ENCODE data around the gene ZDHHC4.
"Not testable (repeated sequence)": the region's sequence is repeated elsewhere in the genome, so short reads cannot be mapped to it uniquely, and the experiment has no call there.

The ZDHHC4 gene

DNA sequence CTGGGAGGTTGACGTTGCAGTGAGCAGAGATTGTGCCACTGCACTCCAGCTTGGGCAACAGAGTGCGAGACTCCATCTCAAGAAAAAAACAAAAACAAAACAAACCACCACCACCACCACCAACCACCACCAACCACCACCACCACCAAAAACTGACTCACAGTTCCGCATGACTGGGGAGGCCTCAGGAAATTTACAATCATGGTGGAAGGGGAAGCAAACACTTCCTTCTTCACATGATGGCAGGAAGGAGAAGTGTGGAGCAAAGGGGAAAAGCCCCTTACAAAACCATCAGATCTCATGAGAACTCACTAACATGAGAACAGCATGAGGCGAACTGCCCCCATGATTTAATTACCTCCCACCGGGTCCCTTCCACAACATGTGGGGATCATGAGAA is 57.7 kb downstream of the ZDHHC4 start:
- not testable (repeated sequence) for DNase-seq (ENCODE audit: low read depth in 2 of 2)

DNA sequence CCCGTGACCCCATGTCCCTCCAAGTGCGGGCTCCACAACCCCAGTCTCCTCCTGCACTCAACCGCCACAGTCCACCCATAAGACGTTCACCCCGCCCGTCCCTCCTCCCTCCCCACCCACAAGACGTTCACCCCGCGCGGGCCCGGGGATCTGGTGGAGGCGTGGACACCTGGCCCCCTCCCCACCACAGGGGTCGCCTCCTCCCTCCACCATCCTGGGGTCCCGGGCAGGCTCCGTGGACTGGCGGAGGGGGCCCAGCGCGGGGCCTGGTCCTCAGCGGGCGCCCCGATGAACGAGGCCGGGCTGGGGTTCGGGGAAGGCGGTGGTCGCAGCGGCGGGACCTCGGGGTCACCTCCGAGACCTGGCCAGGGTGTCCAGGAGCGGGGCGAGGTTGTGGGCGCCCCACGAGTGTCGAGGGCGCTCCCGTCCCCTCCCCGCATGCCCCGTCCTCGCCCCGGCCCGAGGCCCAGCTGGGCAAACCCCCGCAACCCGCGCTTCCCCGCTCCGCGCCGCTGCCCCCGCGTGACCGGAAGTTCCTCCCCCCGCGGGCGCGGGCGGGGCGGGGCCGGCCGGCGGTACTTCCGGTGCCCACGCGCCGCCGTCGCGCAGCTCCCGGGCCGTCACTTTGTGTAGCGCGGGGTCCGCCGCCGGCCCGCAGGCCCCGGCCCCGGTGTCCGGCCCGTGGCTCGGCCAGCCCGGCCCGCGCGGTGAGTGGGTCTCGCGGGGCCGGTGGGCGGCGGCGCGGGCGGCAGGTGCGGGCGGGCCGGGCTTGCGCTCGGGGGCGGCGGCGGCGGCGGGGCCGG is 59.7 kb downstream of the ZDHHC4 start, which contains the start of gene ZNF316:
ZNF316 (plus strand) TSS at position 578 of the 803 bp plus-strand sequence. CDS start 5,092 bp downstream, outside the sequence.
- peak; percentile 50 to 64 for DNase-seq (ENCODE audit: low read depth in 2 of 2)

DNA sequence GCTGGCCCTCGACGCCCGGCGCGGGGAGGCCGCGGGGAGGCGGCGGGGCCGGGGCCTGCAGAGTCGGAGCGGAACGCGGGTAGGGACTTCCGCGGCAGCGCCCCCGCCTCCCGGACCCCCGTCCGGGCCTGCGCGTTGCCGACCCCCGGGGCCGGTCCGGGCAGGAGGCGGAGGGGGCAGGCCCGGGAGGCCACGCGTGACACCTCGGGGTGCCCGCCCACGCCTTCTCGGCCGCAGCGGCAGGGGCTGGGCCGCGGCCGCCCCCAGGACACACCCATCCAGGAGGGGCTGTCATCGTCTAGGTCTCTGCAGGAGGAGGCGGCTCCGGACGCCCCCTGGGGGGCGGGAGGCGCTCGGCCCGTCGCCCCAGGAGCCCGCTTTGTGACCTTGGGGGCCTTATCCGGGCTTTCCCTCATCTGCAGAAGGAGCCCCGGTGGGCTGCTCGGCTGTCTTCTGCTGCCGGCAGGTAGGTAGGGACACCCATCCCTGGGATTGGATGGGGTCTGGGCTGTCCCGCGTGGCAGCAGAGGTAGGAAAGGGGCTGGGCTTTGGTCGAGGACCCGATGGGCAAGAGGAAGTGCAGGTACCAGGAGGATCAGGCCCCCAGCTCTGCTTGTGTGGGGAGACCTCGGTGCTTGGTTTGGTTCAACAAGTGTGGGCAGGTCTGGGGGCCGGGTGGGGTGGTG is 60.4 kb downstream of the ZDHHC4 start:
- DNase-seq (ENCODE audit: low read depth in 2 of 2) = peak; percentile 28 to 44

Measured in stimulated activated CD4-positive, alpha-beta T cell treated with anti-CD3 and anti-CD28 coated beads, Interleukin-1b, Interleukin-23, amount 100 ng/mL, for 4 hours (primary cell).